B cell (primary cell): ENCODE measurements around the gene NAT14. TPM values are rescaled to one million over a fixed set of nuclear protein-coding genes. Genes with fewer than 3 reads are reported as not detected.

Source experiments
- ATAC-seq: fragments of 200-7000 bp; cut with Tn5 transposase; one replicate; pipeline ENCODE4 v1.10.0; 2021; ENCODE audit warnings: low read depth, mild to moderate bottlenecking, moderate number of reproducible peaks, moderate library complexity
- CTCF ChIA-PET: fragments of 350-600 bp; sonication (Branson Sonifier 250); formaldehyde crosslinking; loops from one replicate; lab custom pipeline; 2021; ENCODE audit warnings: antibody characterized with exemption, inconsistent platforms; lab: Charles Lee
- POLR2A ChIA-PET: fragments of 350-600 bp; sonication (Branson Sonifier 250); formaldehyde crosslinking; loops from one replicate; lab custom pipeline; 2021; ENCODE audit warnings: antibody characterized with exemption; lab: Charles Lee
- DNase-seq: peaks from one replicate; pipeline ENCODE4 v3.0.0; 2013
- H2AFZ ChIP-seq: 2 replicates; pipeline ENCODE4 v1.6.1; 2012; ENCODE audit warnings: mild to moderate bottlenecking, low read depth, low read length; ENCODE audit not compliant: insufficient read depth, poor library complexity, severe bottlenecking
- H3K27ac ChIP-seq, 2 donors: 1 replicate in 1 of 2; 2 replicates in 1 of 2; pipeline ENCODE4 v1.5.1; 2012 to 2013; ENCODE audit warnings: low read length in 2 of 2, mild to moderate bottlenecking in 2 of 2, moderate library complexity in 1 of 2
- H3K27me3 ChIP-seq, 4 experiments: fragments of 200-600 bp in 1 of 4; sonication (generic) in 1 of 4; replicated peaks in 1 of 4; 1 replicate in 2 of 4; 2 replicates in 2 of 4; pipeline versions ENCODE4 v1.6.1 to v1.7.0; 2013 to 2016; ENCODE audit warnings: low read length in 3 of 4, mild to moderate bottlenecking in 2 of 4, mixed read lengths in 1 of 4, moderate library complexity in 1 of 4; ENCODE audit not compliant: insufficient read depth in 4 of 4, control insufficient read depth in 3 of 4; ENCODE audit errors: control extremely low read depth in 1 of 4
- H3K36me3 ChIP-seq, 2 experiments: replicated peaks in 1 of 2; 1 replicate in 1 of 2; 2 replicates in 1 of 2; pipeline versions ENCODE4 v1.6.1 to v1.7.1; 2013; ENCODE audit warnings: low read length in 1 of 2; ENCODE audit not compliant: insufficient read depth in 2 of 2, control insufficient read depth in 1 of 2; ENCODE audit errors: control extremely low read depth in 1 of 2, extremely low read depth in 1 of 2
- H3K4me1 ChIP-seq, 2 donors: fragments of 200-600 bp in 1 of 2; sonication (generic) in 1 of 2; 1 replicate in 1 of 2; 2 replicates in 1 of 2; pipeline versions ENCODE4 v1.5.1 to v1.6.1; 2013 to 2017; ENCODE audit warnings: low read length in 2 of 2; ENCODE audit not compliant: control insufficient read depth in 2 of 2, insufficient read depth in 2 of 2
- H3K4me2 ChIP-seq: replicated peaks from 2 replicates; pipeline ENCODE3; 2012; ENCODE audit warnings: mild to moderate bottlenecking, low read depth, low read length; ENCODE audit not compliant: poor library complexity, severe bottlenecking
- H3K4me3 ChIP-seq, 5 experiments: fragments of 200-600 bp in 1 of 5; sonication (generic) in 1 of 5; 1 replicate in 3 of 5; 2 replicates in 2 of 5; pipeline versions ENCODE4 v1.5.1 to v1.7.0; 2011 to 2016; ENCODE audit warnings: low read length in 4 of 5, mild to moderate bottlenecking in 4 of 5, low read depth in 2 of 5, control low read depth in 1 of 5, moderate library complexity in 1 of 5; ENCODE audit not compliant: insufficient read depth in 1 of 5; ENCODE audit errors: control extremely low read depth in 1 of 5, extremely low read depth in 1 of 5
- H3K79me2 ChIP-seq: fragments of 200-600 bp; sonication (generic); one replicate; pipeline ENCODE4 v1.6.0; 2016; ENCODE audit warnings: low read length; ENCODE audit not compliant: control insufficient read depth, insufficient read depth
- H3K9ac ChIP-seq: fragments of 200-600 bp; sonication (generic); 2 replicates; pipeline ENCODE4 v1.6.1; 2017; ENCODE audit warnings: mild to moderate bottlenecking, low read length, moderate library complexity
- H3K9me3 ChIP-seq, 3 donors: one replicate each; pipeline versions ENCODE4 v1.6.1 to v1.7.1; 2013; ENCODE audit warnings: low read length in 2 of 3; ENCODE audit not compliant: control insufficient read depth in 2 of 3, insufficient read depth in 1 of 3; ENCODE audit errors: control extremely low read depth in 1 of 3
- H4K20me1 ChIP-seq: 2 replicates; pipeline ENCODE4 v1.6.0; 2012; ENCODE audit warnings: mild to moderate bottlenecking, low read length; ENCODE audit not compliant: insufficient read depth, control insufficient read depth, poor library complexity, severe bottlenecking
- H3K27ac Mint-ChIP-seq: one replicate; pipeline ENCODE4 v1.8.0; 2021; ENCODE audit warnings: mixed read lengths
- H3K27me3 Mint-ChIP-seq: one replicate; pipeline ENCODE4 v1.8.0; 2021; ENCODE audit warnings: mixed read lengths
- H3K4me1 Mint-ChIP-seq: one replicate; pipeline ENCODE4 v1.8.0; 2021; ENCODE audit warnings: mixed read lengths
- H3K4me3 Mint-ChIP-seq: one replicate; pipeline ENCODE4 v1.8.0; 2021; ENCODE audit warnings: mixed read lengths
- H3K9me3 Mint-ChIP-seq: one replicate; pipeline ENCODE4 v1.8.0; 2022; ENCODE audit warnings: mixed read lengths; ENCODE audit not compliant: insufficient read depth
- CTCF ChIP-seq: fragments of 200-600 bp; IDR thresholded peaks from one replicate; pipeline ENCODE4 v1.8.0; 2022; ENCODE audit warnings: antibody characterized with exemption, mild to moderate bottlenecking
- EZH2 ChIP-seq: IDR thresholded peaks from 2 replicates; pipeline ENCODE4 v1.6.1; 2012; ENCODE audit warnings: borderline replicate concordance, low read depth, mild to moderate bottlenecking, moderate library complexity, low read length; ENCODE audit not compliant: insufficient read depth, poor library complexity, severe bottlenecking
- WGBS: methylation state at CpG from one replicate; pipeline ENCODE4 v1.1.5; 2013; ENCODE audit warnings: missing lambda C conversion rate; ENCODE audit not compliant: insufficient coverage; 5-methylcytosine and 5-hydroxymethylcytosine counted together
- intact Hi-C: fragments of 100-400 bp; cut with micrococcal nuclease; formaldehyde crosslinking; loops from one replicate; pipeline ENCODE4 v1.10.0; 2022
- polyA minus RNA-seq: library from RNA; depleted of rRNA, polyadenylated mRNA; stranded (reverse); fragments of >200 nt; gene quantifications from 2 replicates; pipeline ENCODE4 v1.2.3, GENCODE V29; 2012
- polyA plus RNA-seq: library from polyadenylated mRNA; depleted of rRNA; stranded (reverse); fragments of >200 nt; gene quantifications from 2 replicates; pipeline ENCODE4 v1.2.3, GENCODE V29; 2012
- total RNA-seq, 2 donors: library from RNA; stranded (reverse); fragments of 120-200 nt in 1 of 2; gene quantifications; 1 replicate in 1 of 2; 2 replicates in 1 of 2; pipeline versions ENCODE4 v1.2.3 to v1.2.4, GENCODE V29; 2013 to 2022

Gene NAT14
- 10.7 and 12.6 TPM in 2 replicates for total RNA-seq
- total RNA-seq (2013) = 5.6 TPM
- 15.1 and 23.2 TPM in 2 replicates for polyA plus RNA-seq
- 6.9 and 13.6 TPM in 2 replicates for polyA minus RNA-seq

DNA sequence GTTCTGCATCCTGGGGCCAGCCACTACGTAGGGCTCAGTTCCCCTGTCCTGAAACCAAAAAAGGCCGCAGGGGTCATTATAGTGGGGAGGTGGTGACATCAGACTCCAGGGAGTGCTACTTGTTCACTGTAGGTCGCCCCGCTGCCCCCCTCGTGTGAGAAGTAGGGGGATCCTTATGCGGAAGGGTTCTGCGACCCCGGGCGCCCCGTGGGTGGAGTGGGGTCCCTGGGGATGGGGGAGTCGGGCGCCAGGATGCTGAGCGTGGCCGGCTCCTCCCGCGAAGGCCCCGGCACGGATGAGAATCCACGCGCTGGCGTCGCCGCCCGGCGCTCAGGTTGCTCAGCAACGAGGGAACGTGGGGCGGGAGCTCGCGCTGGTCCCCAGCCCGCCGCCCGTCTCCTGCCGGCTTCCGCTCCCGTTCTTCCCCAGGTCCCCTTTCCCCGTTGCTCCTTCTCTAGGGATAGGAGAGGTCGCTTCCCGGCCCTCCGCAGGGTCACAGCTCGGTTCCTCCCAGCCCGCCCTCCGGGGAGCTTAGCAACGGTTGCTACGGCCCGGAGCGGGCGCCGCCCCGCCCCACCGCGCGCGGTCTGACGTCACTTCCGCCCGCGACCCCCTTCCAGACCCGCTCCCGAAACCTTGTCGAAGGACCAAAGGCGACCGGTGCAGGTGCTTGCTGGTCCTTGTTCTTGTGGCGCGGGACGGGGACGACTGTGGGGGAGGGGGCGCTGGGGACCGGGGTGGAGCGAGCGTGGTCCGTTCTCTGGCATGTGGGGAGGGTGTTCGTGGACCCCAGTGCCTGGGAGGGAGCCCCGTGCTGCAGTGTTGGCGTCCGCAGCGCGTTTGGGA is at the start of gene NAT14:
Gene NAT14 (plus strand): TSS at position 596 of the 846 bp plus-strand sequence. CDS start 521 bp downstream, outside the sequence.
- Histone ChIP-seq H3K36me3 (peaks cover 0 to 2% of the 10 kb centered on the region in 2 experiments), H3K79me2 (peaks cover 9% of the 10 kb centered on the region), H2AFZ (peak within 1 kb of the TSS; percentile 60), H4K20me1 (peaks cover 23% of the 10 kb centered on the region), H3K4me3 (peak within 1 kb of the TSS; percentile 3 to 71 (median 55)), H3K4me2 (peak within 1 kb of the TSS; percentile 87), H3K27ac (peak within 1 kb of the TSS; percentile 20 to 70), H3K9ac (peak within 1 kb of the TSS; percentile 68), H3K4me1 (peaks cover 10 to 22% of the 10 kb centered on the region in 2 donors), H3K9me3 (no peaks in the 10 kb centered on the region), H3K27me3 (no peaks in the 10 kb centered on the region)
- Mint-ChIP-seq H3K27ac (peak within 1 kb of the TSS; percentile 80), H3K4me3 (peak within 1 kb of the TSS; percentile 83), H3K27me3 (no peaks in the 10 kb centered on the region), H3K9me3 (no peaks in the 10 kb centered on the region), H3K4me1 (peaks cover 15% of the 10 kb centered on the region)
- ATAC-seq (peak; percentile 76), DNase-seq (peak; percentile 89)
- ChIA-PET CTCF (interaction anchor here (0.6 to 2.8 kb wide), 2 partner anchors 9 to 19 kb away, joined by 3 to 15 read pairs; no protein-coding TSS in a partner anchor), POLR2A (interaction anchor here (0.5 to 2.1 kb wide), 5 partner anchors 8 to 212 kb away, joined by 3 to 30 read pairs (median 3); partner anchors contain the start of genes FIZ1, ZNF628 and ZNF784)
- intact Hi-C loops = loop anchor here (1.0 kb wide), 1 partner anchor 8 kb away; no protein-coding TSS in a partner anchor
- TF ChIP-seq EZH2 (no peak), CTCF (no peak)
- WGBS = 2% methylated on average over 74 of the region's 78 CpGs
